CD4-positive, CD25-positive, alpha-beta regulatory T cell (primary cell): ENCODE data around the gene SOHLH1. TPM values are rescaled to one million over a fixed set of nuclear protein-coding genes. Genes with fewer than 3 reads are reported as not detected.
A peak's percentile ranks its signal among the peaks of the same experiment; 100 is the strongest.

Experiments
- ATAC-seq, 2 donors: fragments of 150-1000 bp; cut with Tn5 transposase; one replicate each; pipeline ENCODE4 v1.10.0; 2021; ENCODE audit warnings: low read depth in 2 of 2, moderate number of reproducible peaks in 2 of 2, moderate library complexity in 1 of 2
- DNase-seq, 3 donors: peaks; one replicate each; pipeline versions ENCODE4 v3.0.0 to v3.0.0-alpha.2; 2012 to 2022; ENCODE audit warnings: mixed read lengths in 1 of 3
- H3K27ac ChIP-seq: one replicate; pipeline ENCODE4 v1.7.0; 2013; ENCODE audit warnings: mild to moderate bottlenecking, low read length; ENCODE audit not compliant: insufficient read depth, poor library complexity, severe bottlenecking
- H3K27me3 ChIP-seq: one replicate; pipeline ENCODE4 v1.7.0; 2013; ENCODE audit warnings: low read length; ENCODE audit not compliant: control insufficient read depth, insufficient read depth
- H3K36me3 ChIP-seq: one replicate; pipeline ENCODE4 v1.7.0; 2013; ENCODE audit warnings: mild to moderate bottlenecking, low read length, moderate library complexity; ENCODE audit not compliant: control insufficient read depth, insufficient read depth
- H3K4me1 ChIP-seq: 2 replicates; pipeline ENCODE4 v1.7.0; 2013; ENCODE audit warnings: mild to moderate bottlenecking, low read length; ENCODE audit not compliant: insufficient read depth, control insufficient read depth, poor library complexity, severe bottlenecking
- H3K4me3 ChIP-seq: one replicate; pipeline ENCODE4 v1.7.0; 2013; ENCODE audit warnings: low read depth, mild to moderate bottlenecking, low read length, moderate library complexity
- H3K9me3 ChIP-seq, 2 experiments: 1 replicate in 1 of 2; 2 replicates in 1 of 2; pipeline ENCODE4 v1.7.0; 2013; ENCODE audit warnings: low read length in 2 of 2, mild to moderate bottlenecking in 1 of 2, moderate library complexity in 1 of 2; ENCODE audit not compliant: control insufficient read depth in 2 of 2
- H3K27ac Mint-ChIP-seq, 3 donors: one replicate each; pipeline ENCODE4 v1.8.0; 2020 to 2022; ENCODE audit warnings: mild to moderate bottlenecking in 3 of 3, mixed read lengths in 3 of 3, moderate library complexity in 2 of 3
- H3K27me3 Mint-ChIP-seq: one replicate; pipeline ENCODE4 v1.8.0; 2022; ENCODE audit warnings: mild to moderate bottlenecking, mixed read lengths
- H3K36me3 Mint-ChIP-seq: one replicate; pipeline ENCODE4 v1.8.0; 2020; ENCODE audit warnings: mixed read lengths
- H3K4me1 Mint-ChIP-seq, 4 donors: one replicate each; pipeline ENCODE4 v1.8.0; 2020 to 2022; ENCODE audit warnings: mixed read lengths in 4 of 4, mild to moderate bottlenecking in 1 of 4
- H3K4me3 Mint-ChIP-seq, 4 donors: one replicate each; pipeline ENCODE4 v1.8.0; 2020 to 2022; ENCODE audit warnings: mild to moderate bottlenecking in 4 of 4, mixed read lengths in 4 of 4, moderate library complexity in 3 of 4
- H3K9me3 Mint-ChIP-seq, 7 donors: one replicate each; pipeline ENCODE4 v1.8.0; 2020 to 2022; ENCODE audit warnings: mixed read lengths in 7 of 7, mild to moderate bottlenecking in 3 of 7, moderate library complexity in 2 of 7
- polyA plus RNA-seq, 4 donors: library from polyadenylated mRNA; unstranded; fragments of 300-500 nt; fragmentation: Illumina TruSeq; gene quantifications; one replicate each; pipeline ENCODE4 v1.2.3, GENCODE V29; 2021
- total RNA-seq: library from RNA; stranded (reverse); gene quantifications from one replicate; pipeline ENCODE4 v1.2.3, GENCODE V29; 2022

SOHLH1 gene, protein sequence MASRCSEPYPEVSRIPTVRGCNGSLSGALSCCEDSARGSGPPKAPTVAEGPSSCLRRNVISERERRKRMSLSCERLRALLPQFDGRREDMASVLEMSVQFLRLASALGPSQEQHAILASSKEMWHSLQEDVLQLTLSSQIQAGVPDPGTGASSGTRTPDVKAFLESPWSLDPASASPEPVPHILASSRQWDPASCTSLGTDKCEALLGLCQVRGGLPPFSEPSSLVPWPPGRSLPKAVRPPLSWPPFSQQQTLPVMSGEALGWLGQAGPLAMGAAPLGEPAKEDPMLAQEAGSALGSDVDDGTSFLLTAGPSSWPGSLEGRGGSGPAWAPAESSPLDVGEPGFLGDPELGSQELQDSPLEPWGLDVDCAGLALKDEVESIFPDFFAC
- total RNA-seq (not detected), polyA plus RNA-seq (not detected)

DNA sequence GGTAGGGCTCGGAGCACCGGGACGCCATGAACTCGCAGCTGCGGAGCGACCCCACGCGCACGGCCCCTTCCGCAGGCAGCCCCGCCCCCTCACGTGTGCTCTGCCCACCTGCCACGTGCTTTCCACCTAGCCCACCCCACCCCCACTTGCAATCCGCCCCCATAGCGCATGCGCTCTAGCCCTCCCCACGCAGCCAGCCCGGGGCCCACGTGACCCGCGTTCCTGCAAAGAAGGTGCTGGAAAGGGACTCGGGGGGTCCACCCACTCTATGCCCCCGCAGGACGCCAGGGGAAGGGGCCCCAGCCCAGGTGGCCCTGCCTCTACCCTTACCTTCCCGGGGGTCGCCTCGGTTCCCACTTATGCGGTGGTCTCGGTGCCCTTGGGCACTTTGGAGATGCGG is at the start of gene SOHLH1:
TSS of gene SOHLH1 (minus strand) at position 42 of the 400 bp plus-strand sequence. CDS start at position 28, 14 bp downstream.
- no peak for DNase-seq
- Mint-ChIP-seq H3K4me3 (no peak within 1 kb of the TSS), H3K36me3 (no peaks in the 10 kb centered on the region), H3K27ac (no peak within 1 kb of the TSS), H3K9me3 (no peaks in the 10 kb centered on the region), H3K4me1 (no peaks in the 10 kb centered on the region), H3K27me3 (no peaks in the 10 kb centered on the region)
- Histone ChIP-seq H3K36me3 (no peaks in the 10 kb centered on the region), H3K4me1 (peaks cover 11% of the 10 kb centered on the region), H3K9me3 (no peaks in the 10 kb centered on the region), H3K27ac (no peak within 1 kb of the TSS), H3K4me3 (no peak within 1 kb of the TSS), H3K27me3 (no peaks in the 10 kb centered on the region)
- ATAC-seq, result no peak

GRCh38 chr9:135748676-135749075 is 49.4 kb upstream of the SOHLH1 start:
- H3K4me1 Mint-ChIP-seq, result peaks cover 0 to 2% (median 0%) of the 10 kb centered on the region in 4 donors
- H3K4me3 ChIP-seq, result no peak overlapping the region
- no peak overlapping the region for H3K27ac ChIP-seq
- no peak overlapping the region for H3K4me3 Mint-ChIP-seq
- H3K36me3 ChIP-seq, result no peaks in the 10 kb centered on the region
- no peaks in the 10 kb centered on the region for H3K9me3 ChIP-seq
- no peak overlapping the region for H3K27ac Mint-ChIP-seq
- no peaks in the 10 kb centered on the region for H3K27me3 Mint-ChIP-seq
- ATAC-seq, result no peak
- H3K4me1 ChIP-seq, result no peaks in the 10 kb centered on the region
- no peaks in the 10 kb centered on the region for H3K36me3 Mint-ChIP-seq
- H3K9me3 Mint-ChIP-seq, result peaks cover 0 to 3% (median 0%) of the 10 kb centered on the region in 7 donors
- no peak for DNase-seq
- no peaks in the 10 kb centered on the region for H3K27me3 ChIP-seq

- no peaks in the 10 kb centered on the region for H3K4me1 Mint-ChIP-seq
- ATAC-seq (peak in 1 of 2 donors; percentile 9), DNase-seq (no peak)
- peaks cover 5% of the 10 kb centered on the region for H3K27me3 Mint-ChIP-seq
- no peak overlapping the region for H3K4me3 ChIP-seq
- no peaks in the 10 kb centered on the region for H3K4me1 ChIP-seq
- no peak overlapping the region for H3K27ac ChIP-seq
- no peaks in the 10 kb centered on the region for H3K36me3 ChIP-seq
- no peak overlapping the region for H3K27ac Mint-ChIP-seq
- H3K9me3 Mint-ChIP-seq, result peaks cover 0 to 1% (median 0%) of the 10 kb centered on the region in 7 donors
- no peaks in the 10 kb centered on the region for H3K27me3 ChIP-seq
- H3K4me3 Mint-ChIP-seq, result no peak overlapping the region
- no peaks in the 10 kb centered on the region for H3K36me3 Mint-ChIP-seq
- no peaks in the 10 kb centered on the region for H3K9me3 ChIP-seq
These were observed 48.0 kb upstream of the SOHLH1 start for GRCh38 chr9:135747311-135747710.

DNA sequence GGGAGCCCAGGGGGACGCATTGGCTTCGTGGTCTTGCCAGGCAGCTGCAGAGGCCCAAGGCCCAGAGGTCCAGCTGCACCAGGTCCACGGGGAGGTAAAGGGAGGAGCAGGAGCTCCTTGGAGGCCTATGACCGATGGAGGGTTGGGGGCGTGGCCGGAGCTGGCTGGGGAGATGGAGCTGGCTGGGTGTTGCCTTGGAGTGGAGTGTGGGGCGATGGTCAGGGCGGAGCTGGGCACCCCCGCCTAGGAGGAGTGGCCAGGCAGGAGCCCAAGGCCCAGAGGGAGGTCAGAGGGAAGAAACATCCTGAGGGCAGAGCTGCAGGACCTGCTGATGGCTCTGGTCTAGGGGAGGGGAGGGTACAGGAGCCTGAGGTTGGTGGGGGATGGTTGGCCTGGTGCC is 47.3 kb upstream of the SOHLH1 start:
- Histone ChIP-seq H3K9me3 (no peaks in the 10 kb centered on the region), H3K36me3 (no peaks in the 10 kb centered on the region), H3K27me3 (no peaks in the 10 kb centered on the region), H3K4me1 (no peaks in the 10 kb centered on the region), H3K4me3 (no peak overlapping the region), H3K27ac (no peak overlapping the region)
- H3K27ac Mint-ChIP-seq, result no peak overlapping the region
- no peaks in the 10 kb centered on the region for H3K4me1 Mint-ChIP-seq
- ATAC-seq, result no peak
- peaks cover 0 to 1% (median 0%) of the 10 kb centered on the region in 7 donors for H3K9me3 Mint-ChIP-seq
- no peaks in the 10 kb centered on the region for H3K36me3 Mint-ChIP-seq
- no peak for DNase-seq
- peaks cover 5% of the 10 kb centered on the region for H3K27me3 Mint-ChIP-seq
- H3K4me3 Mint-ChIP-seq, result no peak overlapping the region

DNA sequence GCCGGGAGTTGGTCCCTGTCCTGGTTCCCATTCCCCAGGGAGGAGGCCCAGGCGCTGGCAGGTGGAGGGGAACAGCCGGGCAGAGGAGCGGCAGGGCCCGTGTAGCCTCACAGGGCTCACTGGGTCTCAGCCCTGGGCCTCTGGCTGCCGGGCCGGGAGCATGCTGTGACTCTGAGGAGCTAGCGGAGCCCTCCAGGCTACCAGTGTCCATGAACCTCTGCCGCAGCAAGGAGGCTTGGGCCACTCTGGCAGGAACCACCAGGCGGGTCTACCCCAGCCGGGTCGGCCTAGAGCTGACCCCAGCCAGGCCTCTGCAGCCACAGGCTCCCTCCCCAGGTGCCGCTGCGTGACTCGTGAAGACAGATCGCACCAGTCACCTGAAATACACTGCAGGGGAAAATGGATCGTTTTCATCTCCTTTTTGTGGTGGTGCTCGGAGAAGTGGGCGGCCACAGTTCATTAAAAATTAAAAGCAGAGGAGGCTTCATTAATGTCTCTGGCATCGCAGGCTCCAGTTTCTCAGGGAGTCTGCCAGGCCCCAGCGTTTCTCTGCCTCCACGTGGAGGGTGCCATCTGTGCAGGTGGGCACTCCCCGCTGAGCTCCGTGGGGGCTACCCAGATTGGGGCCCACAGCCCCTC is 46.5 kb upstream of the SOHLH1 start:
- ATAC-seq (no peak), DNase-seq (no peak)
- Mint-ChIP-seq H3K9me3 (peaks cover 0 to 1% (median 0%) of the 10 kb centered on the region in 7 donors), H3K4me1 (no peaks in the 10 kb centered on the region), H3K27ac (no peak overlapping the region), H3K27me3 (peaks cover 5% of the 10 kb centered on the region), H3K36me3 (no peaks in the 10 kb centered on the region), H3K4me3 (no peak overlapping the region)
- Histone ChIP-seq H3K36me3 (no peaks in the 10 kb centered on the region), H3K9me3 (no peaks in the 10 kb centered on the region), H3K4me1 (no peaks in the 10 kb centered on the region), H3K27me3 (no peaks in the 10 kb centered on the region), H3K27ac (no peak overlapping the region), H3K4me3 (no peak overlapping the region)

- no peaks in the 10 kb centered on the region for H3K4me1 ChIP-seq
- H3K36me3 ChIP-seq, result no peaks in the 10 kb centered on the region
- Mint-ChIP-seq H3K4me1 (no peaks in the 10 kb centered on the region), H3K4me3 (no peak overlapping the region), H3K27ac (no peak overlapping the region), H3K9me3 (peaks cover 0 to 1% (median 0%) of the 10 kb centered on the region in 7 donors), H3K36me3 (no peaks in the 10 kb centered on the region), H3K27me3 (peaks cover 6% of the 10 kb centered on the region)
- H3K9me3 ChIP-seq, result no peaks in the 10 kb centered on the region
- ATAC-seq (no peak), DNase-seq (no peak)
- H3K27me3 ChIP-seq, result no peaks in the 10 kb centered on the region
- no peak overlapping the region for H3K4me3 ChIP-seq
- no peak overlapping the region for H3K27ac ChIP-seq
These were observed 45.9 kb upstream of the SOHLH1 start for GRCh38 chr9:135745189-135745588.

GRCh38 chr9:135744333-135745070 is 45.2 kb upstream of the SOHLH1 start:
- DNase-seq, result no peak
- H3K36me3 Mint-ChIP-seq, result no peaks in the 10 kb centered on the region
- ATAC-seq, result no peak
- no peaks in the 10 kb centered on the region for H3K4me1 Mint-ChIP-seq
- no peak overlapping the region for H3K4me3 Mint-ChIP-seq
- no peaks in the 10 kb centered on the region for H3K4me1 ChIP-seq
- H3K9me3 ChIP-seq, result no peaks in the 10 kb centered on the region
- no peaks in the 10 kb centered on the region for H3K27me3 ChIP-seq
- H3K27me3 Mint-ChIP-seq, result peaks cover 10% of the 10 kb centered on the region
- no peak overlapping the region for H3K27ac Mint-ChIP-seq
- H3K4me3 ChIP-seq, result no peak overlapping the region
- H3K36me3 ChIP-seq, result no peaks in the 10 kb centered on the region
- H3K9me3 Mint-ChIP-seq, result peaks cover 0 to 1% (median 0%) of the 10 kb centered on the region in 7 donors
- no peak overlapping the region for H3K27ac ChIP-seq
